GM12878 (cell line): ENCODE data around the gene CARHSP1. TPM values are rescaled to one million over a fixed set of nuclear protein-coding genes. Genes with fewer than 3 reads are reported as not detected.

Experiments
- ATAC-seq: fragments of 200-7000 bp; cut with Tn5 transposase; 3 replicates; pipeline ENCODE4 v1.9.1; 2020; ENCODE audit warnings: mild to moderate bottlenecking, moderate library complexity
- BruUV-seq: library from RNA; stranded (reverse); fragments of 400-500 nt; replicated peaks from 2 replicates; lab custom pipeline; 2021; lab: Mats Ljungman, UMichigan
- CTCF ChIA-PET: fragments of 300-600 bp; sonication (Branson Sonifier 250); formaldehyde crosslinking; extraction: SDS; loops from one replicate; lab custom pipeline; 2021; ENCODE audit warnings: inconsistent platforms; lab: Yijun Ruan, JAX
- POLR2A ChIA-PET: fragments of 350-600 bp; formaldehyde crosslinking; extraction: SDS; loops from one replicate; lab custom pipeline; 2021; ENCODE audit warnings: inconsistent platforms; lab: Charles Lee
- RAD21 ChIA-PET: fragments of 300-600 bp; sonication (Branson Sonifier 250); formaldehyde crosslinking; loops from one replicate; lab custom pipeline; 2023; ENCODE audit warnings: antibody characterized with exemption; ENCODE audit not compliant: unreplicated experiment; lab: Charles Lee
- SMC1A ChIA-PET: fragments of 300-600 bp; sonication (Branson Sonifier 250); formaldehyde crosslinking; loops from one replicate; lab custom pipeline; 2023; ENCODE audit not compliant: unreplicated experiment, uncharacterized antibody; lab: Charles Lee
- DNase-seq: peaks from one replicate; pipeline ENCODE4 v3.0.0-alpha.2; 2011; ENCODE audit warnings: low read depth, low spot score
- FAIRE-seq: peaks from 3 replicates; lab custom pipeline; 2011; peaks lifted over from hg19 to GRCh38; lab: Jason Lieb, UNC
- H2AFZ ChIP-seq: 2 replicates; pipeline ENCODE4 v1.6.0; 2011; ENCODE audit warnings: low read depth, low read length, control low read depth; ENCODE audit not compliant: control insufficient read depth
- H3K27ac ChIP-seq: 2 replicates; pipeline ENCODE4 v1.5.1; 2011; ENCODE audit warnings: control low read depth; ENCODE audit not compliant: control insufficient read depth, insufficient read depth
- H3K27me3 ChIP-seq, 2 experiments: replicated peaks in 1 of 2; 2 replicates each; pipeline versions ENCODE4 v1.6.0 to v1.6.1; 2011; ENCODE audit warnings: low read length in 1 of 2; ENCODE audit not compliant: control insufficient read depth in 2 of 2, insufficient read depth in 2 of 2
- H3K36me3 ChIP-seq, 2 experiments: 2 replicates each; pipeline ENCODE4 v1.5.1; 2011; ENCODE audit warnings: low read length in 1 of 2; ENCODE audit not compliant: control insufficient read depth in 2 of 2, insufficient read depth in 2 of 2
- H3K4me1 ChIP-seq: 2 replicates; pipeline ENCODE4 v1.6.1; 2011; ENCODE audit warnings: mild to moderate bottlenecking, low read length, moderate library complexity, mixed read lengths; ENCODE audit not compliant: control insufficient read depth, insufficient read depth
- H3K4me2 ChIP-seq: 2 replicates; pipeline ENCODE4 v1.6.0; 2011; ENCODE audit warnings: control low read depth; ENCODE audit not compliant: control insufficient read depth, insufficient read depth
- H3K4me3 ChIP-seq: fragments of 200-600 bp; sonication (generic); 2 replicates; pipeline ENCODE4 v1.5.1; 2016
- H3K79me2 ChIP-seq: 2 replicates; pipeline ENCODE4 v1.6.0; 2011; ENCODE audit warnings: low read length; ENCODE audit not compliant: control insufficient read depth, insufficient read depth
- H3K9ac ChIP-seq: 2 replicates; pipeline ENCODE4 v1.8.0; 2011; ENCODE audit warnings: low read length, control low read depth, mixed read lengths; ENCODE audit not compliant: control insufficient read depth, insufficient read depth
- H3K9me3 ChIP-seq: replicated peaks from 3 replicates; pipeline ENCODE4 v1.5.1; 2011; ENCODE audit warnings: mild to moderate bottlenecking, low read length; ENCODE audit not compliant: control insufficient read depth, insufficient read depth
- H4K20me1 ChIP-seq: 2 replicates; pipeline ENCODE4 v1.6.0; 2011; ENCODE audit not compliant: control insufficient read depth, insufficient read depth
- BCLAF1 ChIP-seq: fragments of 450-650 bp; IDR thresholded peaks from 2 replicates; pipeline ENCODE4 v1.6.1; 2017; ENCODE audit warnings: antibody characterized with exemption, mild to moderate bottlenecking, moderate library complexity
- PAX8 ChIP-seq: fragments of 450-650 bp; IDR thresholded peaks from 2 replicates; pipeline ENCODE4 v1.6.1; 2017; ENCODE audit warnings: mild to moderate bottlenecking, moderate library complexity
- ZBTB33 ChIP-seq: fragments of 450-650 bp; IDR thresholded peaks from 2 replicates; pipeline ENCODE4 v1.6.1; 2017; ENCODE audit warnings: mild to moderate bottlenecking
- WGBS: methylation state at CpG from one replicate; pipeline ENCODE4 v1.1.6; 2016; ENCODE audit warnings: low lambda C conversion rate; ENCODE audit not compliant: insufficient replicate concordance, insufficient coverage; ENCODE audit errors: missing lambda C conversion rate; 5-methylcytosine and 5-hydroxymethylcytosine counted together
- in situ Hi-C: fragments of 300-500 bp; cut with MboI; formaldehyde crosslinking; loops from 9 replicates; pipeline ENCODE4 v1.14.3; 2018; ENCODE audit warnings: mixed read lengths
- intact Hi-C: fragments of 100-400 bp; cut with micrococcal nuclease; formaldehyde crosslinking; loops from one replicate; pipeline ENCODE4 v1.14.2; 2022; ENCODE audit not compliant: unreplicated experiment
- polyA plus RNA-seq, 11 experiments: library from polyadenylated mRNA; depleted of rRNA in 4 of 11; unstranded in 6 of 11; stranded (reverse) in 5 of 11; fragments of >200 nt; fragmentation: Nextera tagmentation in 4 of 11; fragmentation: Illumina TruSeq in 1 of 11; extraction: Ambion mirVana in 4 of 11; extraction: Trizol in 1 of 11; gene quantifications; 1 replicate in 1 of 11; 2 replicates in 10 of 11; pipeline versions ENCODE4 v1.2.1 to v1.2.3, GENCODE V29; 2011 to 2016; ENCODE audit warnings: inconsistent platforms in 2 of 11, missing spikeins in 2 of 11, low read depth in 1 of 11
- total RNA-seq, 4 experiments: library from RNA; depleted of rRNA in 3 of 4; stranded (reverse); fragments of >200 nt in 3 of 4; fragmentation: Illumina TruSeq in 1 of 4; extraction: Trizol in 1 of 4; gene quantifications; 2 replicates each; pipeline versions ENCODE4 v1.2.1 to v1.2.3, GENCODE V29; 2013 to 2021

The CARHSP1 gene
- total and polyA plus RNA-seq, 10 of the 15 experiments (the other 5 are each of a cell fraction or from before 2014, with no cell fraction given) = 5.5 to 112 (median 67.0) TPM

- no peak for TF ChIP-seq ZBTB33
- no peak for TF ChIP-seq BCLAF1
- TF ChIP-seq PAX8 = 0 out of 2 replicates have a peak, but pooled peaks have one; percentile 22
- peaks cover 10 to 44% of the 10 kb centered on the region in 2 experiments for H3K36me3 ChIP-seq
- ChIA-PET SMC1A (interaction anchor here (0.7 to 2.6 kb wide), 9 partner anchors 9 to 315 kb away, joined by 3 to 10 read pairs (median 4); partner anchors contain the start of genes PMM2 and TMEM186), POLR2A (interaction anchor here (0.7 to 1.6 kb wide), 4 partner anchors 11 to 161 kb away, joined by 3 to 7 read pairs (median 4); partner anchors contain the start of gene CARHSP1), CTCF (interaction anchor here (0.6 to 4.1 kb wide), 9 partner anchors 9 to 72 kb away, joined by 3 to 22 read pairs (median 4); partner anchors contain the start of gene LITAFD), RAD21 (interaction anchor here (0.7 to 1.8 kb wide), 7 partner anchors 9 to 189 kb away, joined by 3 to 6 read pairs (median 3); partner anchors contain the start of genes CARHSP1, PMM2 and TMEM186)
- no peak for ATAC-seq
- no peaks in the 10 kb centered on the region for H3K9me3 ChIP-seq
- BruUV-seq = no TSS peak
- intact Hi-C loops (no loop called here), in situ Hi-C loops (no loop called here)
- H4K20me1 ChIP-seq = peaks cover 3% of the 10 kb centered on the region; the same call in 1 of the 2 replicates
- H3K4me2 ChIP-seq = no peak overlapping the region
- 96% methylated on average over 4 of the region's 6 CpGs for WGBS
- H3K27me3 ChIP-seq = no peaks in the 10 kb centered on the region
- H3K27ac ChIP-seq = no peak overlapping the region; the same call in 1 of the 2 replicates
- no peak overlapping the region for H3K4me3 ChIP-seq
- H3K79me2 ChIP-seq = no peaks in the 10 kb centered on the region; the same call in 1 of the 2 replicates
- FAIRE-seq = no peak
- H3K9ac ChIP-seq = no peak overlapping the region
- DNase-seq = no peak
- H3K4me1 ChIP-seq = peaks cover 11% of the 10 kb centered on the region
- H2AFZ ChIP-seq = no peak overlapping the region
Measured at GRCh38 chr16:8819411-8820034, 49.3 kb downstream of the CARHSP1 start.
